Testis (tissue), 3 donors: ENCODE measurements around the gene LIN9. TPM values are rescaled to one million over a fixed set of nuclear protein-coding genes. Genes with fewer than 3 reads are reported as not detected.
A peak's percentile ranks its signal among the peaks of the same experiment; 100 is the strongest.

Experiments
- DNase-seq: peaks from one replicate; pipeline ENCODE4 v3.0.0-alpha.2; 2019
- H3K27ac ChIP-seq, 2 donors: fragments of 200-600 bp; sonication (generic); one replicate each; pipeline ENCODE4 v1.5.1; 2019
- H3K27me3 ChIP-seq: fragments of 200-600 bp; sonication (generic); one replicate; pipeline ENCODE4 v1.5.1; 2019
- H3K36me3 ChIP-seq: fragments of 200-600 bp; sonication (generic); one replicate; pipeline ENCODE4 v1.5.1; 2017; ENCODE audit warnings: low read depth; ENCODE audit errors: missing control alignments
- H3K4me1 ChIP-seq: fragments of 200-600 bp; sonication (generic); one replicate; pipeline ENCODE4 v1.5.1; 2019
- H3K4me3 ChIP-seq, 2 donors: fragments of 200-600 bp; sonication (generic); one replicate each; pipeline ENCODE4 v1.5.1; 2017 to 2019
- H3K9me3 ChIP-seq: fragments of 200-600 bp; sonication (generic); one replicate; pipeline ENCODE4 v1.5.1; 2017
- CTCF ChIP-seq, 3 experiments: fragments of 450-650 bp in 2 of 3; fragments of 200-600 bp in 1 of 3; sonication (generic) in 1 of 3; IDR thresholded peaks; one replicate each; pipeline ENCODE4 v1.5.1; 2016 to 2019; ENCODE audit warnings: antibody characterized with exemption in 3 of 3, mild to moderate bottlenecking in 2 of 3, moderate library complexity in 1 of 3
- POLR2A ChIP-seq: fragments of 450-650 bp; IDR thresholded peaks from one replicate; pipeline ENCODE4 v1.6.1; 2017; ENCODE audit warnings: antibody characterized with exemption, mild to moderate bottlenecking, moderate library complexity
- WGBS, 2 donors: methylation state at CpG; one replicate each; pipeline ENCODE4 v1.1.5; 2018; 5-methylcytosine and 5-hydroxymethylcytosine counted together
- intact Hi-C: fragments of 100-400 bp; cut with DNase I; formaldehyde crosslinking; loops from one replicate; pipeline ENCODE4 v1.15.1; 2023; ENCODE audit warnings: low total_unique reads
- polyA plus RNA-seq: library from polyadenylated mRNA; stranded (reverse); fragments of 350-450 nt; fragmentation: Illumina TruSeq; extraction: RNeasy Lipid Tissue Mini Kit (QIAGEN cat#74804); gene quantifications from one replicate; pipeline ENCODE4 v1.2.3, GENCODE V29; 2014; ENCODE audit warnings: low read depth, low replicate concordance; ENCODE audit not compliant: insufficient read depth
- total RNA-seq, 2 donors: library from RNA; depleted of rRNA; stranded (reverse); fragments of >200 nt; gene quantifications; one replicate each; pipeline ENCODE4 v1.2.3, GENCODE V29; 2016

Gene LIN9
- total and polyA plus RNA-seq, 3 donors from 2014 or later: 8.2 to 13.9 (median 9.9) TPM

GRCh38 chr1:226202246-226202645 lies 106.7 kb downstream of the LIN9 start:
- Histone ChIP-seq H3K4me1 (no peaks in the 10 kb centered on the region), H3K27ac (no peak overlapping the region), H3K36me3 (no peaks in the 10 kb centered on the region), H3K9me3 (no peaks in the 10 kb centered on the region), H3K4me3 (no peak overlapping the region), H3K27me3 (no peaks in the 10 kb centered on the region)
- DNase-seq: no peak
- TF ChIP-seq CTCF (IDR thresholded peaks at IDR 0.05): no peak
- no peak for TF ChIP-seq POLR2A
- 93% methylated on average over 3 of the region's 3 CpGs for WGBS, 2 donors
- intact Hi-C loops: no loop called here

GRCh38 chr1:226201029-226201593 lies 107.9 kb downstream of the LIN9 start:
- no peaks in the 10 kb centered on the region for H3K36me3 ChIP-seq
- WGBS, 2 donors: 70% methylated on average over 5 of the region's 5 CpGs
- no peak overlapping the region for H3K4me3 ChIP-seq
- H3K27ac ChIP-seq: no peak overlapping the region
- H3K4me1 ChIP-seq: no peaks in the 10 kb centered on the region
- TF ChIP-seq POLR2A: no peak
- no peak for TF ChIP-seq CTCF (IDR thresholded peaks at IDR 0.05)
- H3K9me3 ChIP-seq: no peaks in the 10 kb centered on the region
- intact Hi-C loops: no loop called here
- no peak for DNase-seq
- H3K27me3 ChIP-seq: no peaks in the 10 kb centered on the region

- no peaks in the 10 kb centered on the region for H3K9me3 ChIP-seq
- H3K4me3 ChIP-seq: no peak overlapping the region
- WGBS, 2 donors: 75 to 81% methylated on average over 2 of the region's 2 CpGs
- no peaks in the 10 kb centered on the region for H3K4me1 ChIP-seq
- no peak for DNase-seq
- H3K27ac ChIP-seq: no peak overlapping the region
- intact Hi-C loops: loop anchor here (10.0 kb wide), 1 partner anchor 65 kb away; no protein-coding TSS in a partner anchor
- TF ChIP-seq POLR2A (no peak), CTCF (IDR thresholded peaks at IDR 0.05) (no peak)
- H3K36me3 ChIP-seq: no peaks in the 10 kb centered on the region
- H3K27me3 ChIP-seq: no peaks in the 10 kb centered on the region
These were observed 109.0 kb downstream of the LIN9 start for GRCh38 chr1:226199971-226200370.

GRCh38 chr1:226195144-226195543 lies 113.8 kb downstream of the LIN9 start:
- no peak for DNase-seq
- 87 to 100% methylated on average over 1 of the region's 1 CpG for WGBS, 2 donors
- TF ChIP-seq CTCF (IDR thresholded peaks at IDR 0.05): no peak
- no peak for TF ChIP-seq POLR2A
- Histone ChIP-seq H3K4me3 (no peak overlapping the region), H3K4me1 (no peaks in the 10 kb centered on the region), H3K27me3 (no peaks in the 10 kb centered on the region), H3K36me3 (no peaks in the 10 kb centered on the region), H3K9me3 (no peaks in the 10 kb centered on the region), H3K27ac (no peak overlapping the region)
- intact Hi-C loops: loop anchor here (10.0 kb wide), 1 partner anchor 60 kb away; no protein-coding TSS in a partner anchor

GRCh38 chr1:226187380-226187779 lies 121.6 kb downstream of the LIN9 start:
- H3K27me3 ChIP-seq: no peaks in the 10 kb centered on the region
- no peaks in the 10 kb centered on the region for H3K36me3 ChIP-seq
- H3K27ac ChIP-seq: peak overlapping the region; percentile 92 to 96
- H3K4me1 ChIP-seq: peaks cover 19% of the 10 kb centered on the region
- intact Hi-C loops: no loop called here
- no peaks in the 10 kb centered on the region for H3K9me3 ChIP-seq
- no peak for DNase-seq
- H3K4me3 ChIP-seq: peak overlapping the region; percentile 92 to 93
- WGBS, 2 donors: 66 to 67% methylated on average over 7 of the region's 7 CpGs
- TF ChIP-seq POLR2A: no peak
- TF ChIP-seq CTCF (IDR thresholded peaks at IDR 0.05): no peak
